8988T (cell line): Measurements from ENCODE around the gene PTAR1.

ENCODE experiments used
- DNase-seq: peaks from one replicate; pipeline ENCODE4 v3.0.0; 2011

Gene PTAR1

DNA sequence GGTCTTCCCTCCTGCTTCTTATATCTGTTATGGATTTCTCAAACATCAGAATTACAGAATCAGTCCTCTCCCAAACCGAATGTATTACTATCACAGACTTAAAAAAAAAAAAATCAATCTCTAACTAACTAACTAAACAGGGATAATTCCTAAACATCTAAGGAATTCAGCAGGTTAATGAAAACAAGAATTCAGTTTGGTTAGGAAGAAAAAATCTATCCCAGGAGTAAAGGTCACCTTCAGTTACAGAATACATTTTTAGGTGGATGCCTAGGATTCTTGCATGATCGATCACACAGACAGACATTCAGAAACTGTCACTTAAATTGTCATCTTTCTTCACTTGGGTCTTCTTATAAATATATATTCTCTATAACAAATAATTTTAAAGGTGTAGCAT, 11.5 kb downstream of the PTAR1 start:
- no peak for DNase-seq

- no peak for DNase-seq
Observed at GRCh38 chr9:69746859-69747560, 12.8 kb downstream of the PTAR1 start.

- DNase-seq, result no peak
Observed at GRCh38 chr9:69745716-69746437, 13.9 kb downstream of the PTAR1 start.

DNA sequence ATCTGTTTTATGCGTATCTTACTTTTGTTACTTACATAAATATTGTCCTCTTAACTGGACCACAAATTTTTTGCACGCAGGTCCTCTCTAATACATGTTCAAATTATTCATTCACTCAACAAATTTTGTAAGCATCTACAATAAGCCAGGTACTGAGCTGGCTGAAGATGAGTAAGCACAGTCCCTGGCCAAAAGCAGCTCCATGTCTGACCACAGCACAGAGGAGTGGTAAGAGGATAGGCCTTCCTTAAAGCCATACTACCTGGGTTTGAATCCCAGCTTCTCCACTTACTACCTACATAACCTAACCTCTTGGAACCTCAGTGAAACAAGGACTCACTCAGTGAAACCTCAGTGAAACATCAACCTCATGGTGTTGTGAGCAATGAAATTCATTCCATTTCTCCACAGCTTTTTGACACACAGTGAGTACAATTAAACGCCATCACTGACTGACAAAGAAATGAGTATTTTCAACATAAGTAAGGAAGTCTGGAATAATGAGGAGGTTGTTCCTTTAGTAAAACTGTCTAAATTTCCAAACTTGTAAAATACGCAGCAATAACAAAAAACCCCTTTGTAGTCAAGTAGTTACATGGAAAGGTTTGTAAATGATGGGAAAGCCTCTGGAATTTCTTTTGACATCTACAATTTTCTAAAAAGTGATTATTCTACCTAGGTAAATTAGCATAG, 15.0 kb downstream of the PTAR1 start:
- DNase-seq, result no peak

- DNase-seq, result no peak
Observed at GRCh38 chr9:69743930-69744329, 15.9 kb downstream of the PTAR1 start.

GRCh38 chr9:69740872-69741505, 18.8 kb downstream of the PTAR1 start:
- no peak for DNase-seq

- DNase-seq, result no peak
Observed at GRCh38 chr9:69731348-69731747, 28.5 kb downstream of the PTAR1 start.

DNA sequence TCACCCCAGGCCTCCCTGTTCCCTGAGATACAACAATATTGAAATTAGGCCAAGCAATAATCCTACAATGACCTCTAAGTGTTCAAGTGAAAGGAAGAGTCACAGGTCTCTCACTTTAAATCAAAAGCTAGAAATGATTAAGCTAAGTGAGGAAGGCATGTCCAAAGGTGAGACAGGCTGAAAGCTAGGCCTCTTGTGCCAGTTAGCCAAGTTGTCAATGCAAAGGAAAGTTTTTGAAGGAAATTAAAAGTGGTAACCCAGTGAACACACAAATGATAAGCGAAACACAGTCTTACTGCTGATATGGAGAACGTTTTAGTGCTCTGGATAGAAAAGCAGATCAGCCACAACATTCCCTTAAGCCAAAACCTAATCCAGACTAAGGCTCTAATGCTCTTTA, 39.8 kb downstream of the PTAR1 start:
- DNase-seq, result no peak

DNA sequence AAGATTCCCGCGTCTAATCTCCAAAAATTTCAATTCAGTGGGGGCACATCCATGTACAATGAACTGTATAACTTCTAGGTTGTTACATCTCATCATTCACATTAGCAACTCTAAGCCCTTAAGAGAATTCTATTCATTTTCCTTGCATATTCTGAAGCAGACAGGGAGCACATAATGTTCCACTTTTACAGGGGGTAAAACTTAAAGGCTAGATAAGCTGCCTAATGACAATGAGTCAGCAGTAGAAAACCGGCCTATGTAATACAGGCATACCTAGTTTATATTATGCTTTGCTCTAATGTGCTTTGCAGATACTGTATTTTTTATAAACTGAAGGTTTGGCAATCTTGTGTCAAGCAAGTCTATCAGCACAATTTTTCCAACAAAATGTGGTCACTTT, 40.4 kb downstream of the PTAR1 start:
- DNase-seq, result no peak

GRCh38 chr9:69718218-69718617, 41.6 kb downstream of the PTAR1 start:
- no peak for DNase-seq

DNA sequence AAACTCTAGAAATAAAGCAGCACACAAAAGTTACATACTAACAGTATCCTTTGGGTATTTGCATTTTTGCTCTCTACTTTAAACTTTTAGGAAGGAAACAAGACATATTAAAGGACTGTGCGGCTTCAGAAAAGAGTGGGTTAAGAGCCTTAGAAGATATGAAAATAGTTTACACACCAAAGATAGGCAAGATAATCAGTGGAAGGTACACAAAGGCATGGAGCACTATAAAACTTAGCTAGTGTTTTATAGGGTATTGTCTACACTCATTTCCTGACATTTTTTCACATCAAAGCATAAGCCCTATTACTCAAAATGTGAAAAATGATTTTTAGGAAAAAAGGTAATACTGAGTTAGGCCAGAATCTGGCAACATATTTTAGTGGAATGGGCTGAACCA, 44.0 kb downstream of the PTAR1 start:
- no peak for DNase-seq

DNA sequence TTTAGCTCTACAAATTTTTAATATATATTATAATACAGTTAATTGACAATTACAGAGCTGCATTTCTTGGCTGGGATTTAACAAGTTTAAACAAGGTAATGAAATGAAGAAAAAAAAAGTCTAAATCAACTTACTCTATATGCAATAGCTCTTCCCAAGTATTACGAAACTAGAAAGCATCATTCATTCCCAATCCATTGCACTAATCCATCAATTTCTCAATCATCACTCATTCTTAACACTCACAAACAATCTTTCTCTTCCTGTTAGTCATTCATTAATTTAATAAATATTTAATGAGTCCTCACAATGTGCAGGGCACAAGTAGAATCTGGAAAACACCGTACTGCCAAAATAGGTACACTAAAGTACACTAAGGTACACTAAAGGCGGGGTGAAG, 44.7 kb downstream of the PTAR1 start:
- no peak for DNase-seq

GRCh38 chr9:69697475-69697874, 62.3 kb downstream of the PTAR1 start:
- DNase-seq, result no peak

DNA sequence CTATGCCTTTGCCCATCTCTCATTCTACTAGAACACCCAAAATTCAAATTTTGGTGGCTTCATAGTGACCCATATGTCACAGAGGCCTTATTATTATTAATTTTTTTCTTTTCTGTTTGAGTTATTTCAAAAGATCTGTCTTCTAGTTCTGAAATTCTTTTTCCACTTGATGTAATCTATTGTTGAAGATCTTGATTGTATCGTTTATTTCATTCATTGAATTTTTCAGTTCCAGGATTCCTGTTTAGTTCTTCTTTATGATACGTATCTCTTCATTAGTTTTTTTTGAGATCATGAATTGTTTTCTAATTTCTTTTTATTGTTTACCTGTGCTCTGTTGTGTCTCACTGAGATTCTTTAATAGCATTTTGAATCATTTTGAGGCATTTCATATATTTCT, 63.0 kb downstream of the PTAR1 start:
- DNase-seq, result no peak

- no peak for DNase-seq
Observed at GRCh38 chr9:69689991-69690538, 69.7 kb downstream of the PTAR1 start.

- no peak for DNase-seq
Observed at GRCh38 chr9:69683927-69684326, 75.9 kb downstream of the PTAR1 start.

DNA sequence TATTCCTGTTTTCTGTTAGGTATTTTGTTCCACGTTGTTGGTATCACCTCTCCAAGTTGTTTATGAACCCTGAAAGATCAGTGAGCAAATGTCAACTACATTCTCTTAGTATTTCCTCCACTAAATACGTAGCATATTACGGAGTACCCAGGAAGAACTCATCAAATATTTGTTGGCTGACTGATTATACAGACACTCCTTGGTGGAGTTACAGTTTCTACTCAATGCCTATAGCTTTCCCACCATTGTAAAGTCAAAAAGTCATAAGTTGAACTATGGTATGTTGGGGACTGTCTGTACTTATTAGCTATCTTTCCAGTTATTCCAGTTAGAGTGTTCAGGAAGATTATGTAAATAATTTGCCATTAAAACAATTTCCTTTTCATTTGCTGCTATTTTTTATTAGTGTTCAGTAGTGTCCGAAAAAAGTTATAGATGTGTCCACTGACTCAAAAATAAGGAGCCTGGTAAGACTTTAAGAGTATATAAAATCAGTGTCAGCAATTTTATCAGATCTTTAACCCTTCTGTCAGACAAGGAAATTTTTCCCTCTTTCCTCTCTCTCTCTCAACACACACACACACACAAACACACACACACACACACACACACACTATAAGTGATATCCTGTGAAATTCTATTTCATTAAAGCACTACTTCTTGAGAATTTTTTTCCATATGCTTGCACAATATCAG, 80.8 kb downstream of the PTAR1 start:
- DNase-seq, result no peak

DNA sequence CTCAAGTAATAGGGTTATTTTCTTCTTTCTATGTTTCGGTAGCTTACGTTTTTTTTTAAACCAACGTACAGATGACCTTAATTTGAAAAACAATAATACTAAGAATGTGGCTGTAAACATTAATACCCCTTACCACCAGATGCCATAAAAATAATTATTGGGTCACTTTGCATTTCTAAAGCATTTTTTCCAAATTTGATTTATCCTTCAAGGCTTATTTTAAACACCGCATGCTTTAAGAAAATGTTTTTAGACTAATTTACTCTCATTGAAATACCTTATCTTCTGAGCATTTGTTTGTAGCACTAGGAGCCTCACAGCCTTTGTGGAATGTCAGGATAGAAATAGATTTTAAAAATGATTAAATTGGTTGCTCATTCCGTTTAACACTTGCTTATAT, 81.9 kb downstream of the PTAR1 start:
- no peak for DNase-seq

DNA sequence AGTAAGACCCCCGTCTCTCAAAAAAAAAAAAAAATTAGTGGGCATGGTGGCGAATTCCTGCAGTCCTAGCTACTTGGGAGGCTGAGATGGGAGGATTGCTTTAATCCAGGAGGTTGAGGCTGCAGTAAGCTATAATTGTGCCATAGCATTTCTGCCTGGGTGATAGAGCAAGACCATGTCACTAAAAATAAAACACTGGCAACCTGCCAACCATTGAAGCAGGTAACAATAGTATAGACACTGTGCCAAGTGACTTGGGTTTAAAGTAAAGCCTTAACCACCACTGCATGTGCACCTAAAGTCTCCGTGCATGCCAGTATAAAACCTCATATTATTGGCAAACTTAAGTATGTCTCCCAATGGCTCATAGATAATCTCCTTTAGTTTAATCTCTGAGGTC, 84.2 kb downstream of the PTAR1 start:
- no peak for DNase-seq

DNA sequence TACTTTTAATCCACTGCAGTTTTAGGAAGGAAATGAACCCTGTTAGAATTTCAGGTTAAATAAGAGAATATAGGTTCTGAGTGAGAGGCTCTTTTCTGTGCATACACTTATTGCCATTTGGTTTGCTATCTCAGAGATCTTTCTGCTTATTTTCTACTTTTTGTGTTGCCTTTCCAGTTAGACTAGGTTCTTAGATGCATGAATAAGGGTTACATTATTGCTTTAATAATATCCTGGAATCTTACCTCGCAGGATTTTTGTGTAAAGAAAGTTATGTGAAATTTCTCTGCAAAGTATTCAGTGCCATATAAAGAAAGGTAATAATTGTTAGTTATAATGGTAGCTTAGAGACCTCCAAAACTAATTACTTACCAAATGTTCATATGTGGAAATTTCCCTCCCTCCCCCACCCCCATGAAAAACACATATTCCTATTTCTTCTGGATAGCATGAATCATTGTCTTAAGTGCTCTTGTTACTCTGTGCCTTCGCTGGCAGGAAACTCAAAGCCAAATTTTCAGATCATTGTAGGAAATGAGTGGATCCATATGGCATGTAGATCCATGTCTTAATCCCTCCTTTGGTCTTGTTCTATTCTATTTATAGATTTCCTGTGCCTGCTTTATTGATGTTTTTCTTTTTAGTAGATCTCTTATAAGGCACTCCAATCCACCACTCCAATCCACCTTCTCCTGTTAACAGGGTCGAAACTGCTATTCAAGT, 84.9 kb downstream of the PTAR1 start:
- no peak for DNase-seq

DNA sequence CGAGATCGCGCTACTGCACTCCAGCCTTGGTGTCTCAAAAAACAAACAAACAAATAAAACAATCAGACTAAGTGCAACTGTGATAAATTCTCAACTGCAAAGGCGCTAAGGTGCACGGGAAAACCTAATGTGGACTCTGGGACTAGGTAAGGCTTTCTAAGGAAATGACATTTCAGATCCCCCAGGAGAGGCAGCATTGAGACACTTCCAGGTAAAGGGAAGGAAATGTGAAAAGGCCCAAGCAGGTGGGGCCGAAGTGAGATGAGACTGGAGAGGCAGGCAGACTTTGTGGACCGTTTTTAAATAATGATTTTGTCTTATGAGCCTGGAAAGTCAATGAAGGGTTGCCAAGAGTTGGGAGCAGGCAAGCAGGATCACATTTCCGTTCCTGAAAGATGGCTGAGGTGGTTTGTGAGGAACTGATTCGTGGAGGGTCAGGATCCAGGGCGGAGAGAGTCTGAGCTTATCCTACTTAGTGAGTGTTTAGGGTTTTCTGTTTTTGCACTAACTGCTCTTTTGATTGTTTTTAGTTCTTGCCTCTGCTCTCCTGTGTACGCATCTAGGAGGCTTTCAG, 85.6 kb downstream of the PTAR1 start:
- no peak for DNase-seq

- DNase-seq, result no peak
Observed at GRCh38 chr9:69673311-69673640, 86.5 kb downstream of the PTAR1 start.
